LHCN-M2 (cell line): ENCODE measurements around the gene P2RX4. TPM values are rescaled to one million over a fixed set of nuclear protein-coding genes. Genes with fewer than 3 reads are reported as not detected.
"Not testable (repeated sequence)": the region's sequence is repeated elsewhere in the genome, so short reads cannot be mapped to it uniquely, and the experiment has no call there.

Experiments
- DNase-seq: peaks from one replicate; pipeline ENCODE4 v3.0.0-alpha.2; 2012; ENCODE audit warnings: low read depth
- total RNA-seq: library from RNA; depleted of rRNA; stranded (reverse); fragments of >200 nt; gene quantifications from 2 replicates; pipeline ENCODE4 v1.2.3, GENCODE V29; 2014

The P2RX4 gene
- total RNA-seq, 1 experiment from 2014 or later: 14.0 TPM

DNA sequence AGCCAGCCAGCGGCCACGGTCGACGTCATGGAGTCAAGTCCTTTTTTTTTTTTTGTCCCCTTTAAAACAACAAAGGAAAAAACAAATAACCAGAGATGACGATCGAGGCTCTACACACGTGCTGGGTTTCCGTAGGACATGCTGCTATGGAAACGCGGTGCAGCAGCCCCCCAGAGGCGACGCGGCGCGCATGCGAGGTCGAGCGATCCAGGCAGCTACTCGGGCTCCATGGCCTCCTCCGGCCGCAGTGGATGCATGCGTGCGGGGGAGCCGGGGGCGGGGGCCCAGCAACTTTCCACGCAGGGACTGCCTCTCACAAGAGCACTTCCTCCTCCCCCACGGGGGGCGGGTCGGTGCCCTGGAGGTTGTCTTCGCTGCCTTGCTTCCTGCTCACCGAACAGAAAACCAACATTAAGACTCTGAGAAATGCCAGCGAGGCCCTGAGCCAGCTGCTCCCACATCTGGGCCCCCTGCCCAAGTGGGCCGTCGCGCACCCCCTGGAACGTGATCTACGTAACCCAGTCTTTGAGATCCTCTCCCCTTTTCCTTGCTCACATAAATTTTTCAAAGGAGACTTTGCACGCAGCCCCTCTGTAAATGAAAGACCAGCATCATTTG lies 30.7 kb downstream of the P2RX4 start:
- DNase-seq: no peak

DNA sequence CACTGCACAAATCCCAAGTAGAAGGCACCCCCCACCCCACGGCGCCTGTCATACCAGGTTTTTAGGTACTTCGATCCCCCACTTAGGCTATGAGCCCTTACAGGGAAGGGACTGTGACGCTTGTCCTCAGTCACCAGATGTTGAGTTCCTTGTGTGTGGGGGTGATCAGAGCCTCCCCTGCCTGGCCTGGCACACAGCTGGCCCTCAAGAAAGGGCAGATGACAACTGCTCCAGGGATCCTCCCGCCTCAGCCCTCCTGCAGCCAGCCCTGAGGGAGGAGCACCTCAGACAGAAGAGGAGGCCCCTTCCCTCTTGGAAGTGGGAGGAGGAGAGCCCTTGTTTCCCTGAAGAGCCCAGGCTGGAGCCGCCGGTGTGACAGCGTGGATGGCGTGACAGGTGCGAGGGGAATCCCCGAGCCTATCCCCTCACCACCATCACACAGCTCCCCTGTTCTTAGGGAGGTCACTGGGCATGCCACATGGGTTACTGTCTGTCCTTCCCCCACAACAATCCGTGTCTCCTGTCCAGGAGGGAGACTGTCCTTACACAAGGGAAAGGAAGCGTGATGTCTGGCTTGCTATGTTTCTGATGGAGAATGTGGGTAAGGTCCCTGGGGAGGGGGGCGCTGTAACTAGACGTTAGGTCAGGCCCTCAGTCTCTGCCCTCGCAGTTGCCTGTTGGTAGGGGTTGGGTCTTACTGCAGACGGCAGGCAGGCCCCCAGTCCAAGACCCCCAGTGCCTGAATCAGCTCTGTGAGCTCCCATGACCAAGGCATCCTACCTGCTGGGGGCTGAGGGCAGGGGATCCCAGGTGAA lies 31.4 kb downstream of the P2RX4 start:
- no peak for DNase-seq

DNA sequence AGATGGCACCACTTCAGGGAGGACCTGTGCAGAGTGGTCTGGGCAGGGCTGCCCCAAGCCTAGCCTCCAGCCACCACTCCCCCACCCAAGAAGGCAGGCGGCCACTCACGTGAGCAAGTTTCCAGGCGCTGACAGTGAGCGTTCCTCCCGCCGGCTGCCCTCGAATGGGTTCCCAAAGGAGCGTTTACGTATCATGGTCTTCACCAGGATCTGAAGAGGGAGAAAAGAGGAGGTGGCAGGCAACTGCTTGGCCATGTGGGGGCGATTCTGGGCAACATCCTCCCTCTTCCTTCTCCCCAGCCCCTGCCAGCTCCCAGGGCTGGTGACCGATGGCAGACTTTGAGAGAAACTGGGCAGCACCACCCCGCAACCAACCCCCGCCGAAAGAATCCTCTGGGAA lies 35.1 kb downstream of the P2RX4 start:
- DNase-seq: no peak

DNA sequence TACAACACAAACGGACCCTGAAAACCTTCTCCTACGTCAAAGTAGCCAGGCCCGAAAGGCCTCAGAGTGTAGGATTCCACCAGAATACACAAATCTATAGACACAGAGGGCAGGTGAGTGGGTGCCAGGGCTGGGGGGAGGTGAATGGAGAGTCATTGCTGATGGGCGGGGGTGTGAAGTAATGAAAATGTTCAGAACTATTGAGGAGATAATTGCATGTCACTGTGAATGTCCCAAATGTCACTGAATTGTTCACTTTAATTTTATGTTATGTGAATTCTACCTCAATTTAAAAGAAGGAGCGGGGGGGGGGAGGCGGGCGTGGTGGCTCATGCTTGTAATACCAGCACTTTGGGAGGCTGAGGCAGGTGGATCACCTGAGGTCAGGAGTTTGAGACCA lies 36.0 kb downstream of the P2RX4 start:
- no peak for DNase-seq

DNA sequence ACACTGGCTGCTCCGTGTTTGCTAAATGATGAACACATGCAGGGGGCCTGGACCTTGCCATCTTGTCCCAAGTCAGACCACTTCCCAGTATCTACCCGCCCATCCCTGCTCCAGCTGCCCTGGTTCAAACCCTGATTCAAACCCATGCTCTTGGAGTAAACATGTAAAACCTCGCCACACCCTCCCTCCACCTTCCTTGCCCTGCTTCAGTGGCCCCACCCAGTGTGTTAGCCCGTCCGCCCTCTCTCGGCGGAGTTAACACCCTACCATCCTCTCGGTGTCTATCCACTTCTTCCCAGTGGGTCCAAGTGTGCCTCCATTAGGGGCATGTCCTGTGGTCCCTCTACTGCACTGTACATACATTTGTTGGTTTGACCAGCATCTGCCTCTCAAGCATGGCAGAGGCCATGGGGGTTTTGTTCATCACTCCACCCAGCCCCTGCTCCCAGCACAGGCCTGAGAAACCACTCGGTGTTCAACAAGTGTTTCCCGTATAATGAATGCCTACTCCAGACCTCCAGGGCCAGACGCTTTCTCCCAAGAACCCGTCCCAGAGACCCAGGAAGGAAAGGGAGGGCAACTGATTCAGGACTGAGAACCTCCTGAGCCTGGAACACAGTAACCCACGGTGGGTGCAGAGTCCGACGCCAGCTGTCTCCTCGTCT lies 37.1 kb downstream of the P2RX4 start:
- no peak for DNase-seq

DNA sequence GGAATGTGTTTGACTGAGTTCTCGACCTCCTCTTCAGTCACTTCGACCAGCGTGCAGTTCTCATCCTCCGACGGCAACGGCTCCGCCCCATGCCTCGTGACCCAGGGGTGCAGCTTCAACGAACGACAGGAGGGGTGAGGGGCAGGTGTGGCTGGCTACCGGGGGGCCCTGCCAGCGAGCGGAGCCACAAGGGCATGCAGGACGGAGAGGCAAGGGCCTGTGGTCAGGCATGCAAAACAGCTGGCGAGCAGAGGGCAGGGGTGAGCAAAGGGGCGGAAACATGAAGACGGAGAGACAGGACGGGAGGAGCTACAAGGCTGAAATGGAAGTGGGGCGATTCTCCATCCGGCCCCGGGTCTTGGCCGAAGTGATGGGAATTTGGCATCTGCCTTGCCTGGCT lies 38.7 kb downstream of the P2RX4 start:
- DNase-seq: no peak

DNA sequence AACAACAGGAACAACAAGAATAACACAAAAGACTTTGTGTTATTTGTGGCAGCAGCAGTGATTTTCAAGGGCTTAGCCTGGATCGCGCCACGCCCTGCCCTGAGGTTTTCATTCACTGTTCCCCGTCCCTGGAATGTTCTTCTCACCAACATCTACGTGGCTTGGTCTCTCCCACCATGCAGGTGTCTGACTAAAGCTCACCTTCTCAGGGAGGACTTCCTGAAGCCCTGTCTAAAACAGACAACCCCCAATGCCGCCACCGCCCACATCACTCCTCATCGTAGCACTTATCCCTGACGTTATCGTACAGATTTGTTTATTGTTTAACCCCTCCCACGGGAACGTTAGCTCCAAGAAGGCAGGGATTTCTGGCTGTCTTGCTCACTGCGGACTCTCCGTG lies 40.4 kb downstream of the P2RX4 start:
- DNase-seq: no peak

DNA sequence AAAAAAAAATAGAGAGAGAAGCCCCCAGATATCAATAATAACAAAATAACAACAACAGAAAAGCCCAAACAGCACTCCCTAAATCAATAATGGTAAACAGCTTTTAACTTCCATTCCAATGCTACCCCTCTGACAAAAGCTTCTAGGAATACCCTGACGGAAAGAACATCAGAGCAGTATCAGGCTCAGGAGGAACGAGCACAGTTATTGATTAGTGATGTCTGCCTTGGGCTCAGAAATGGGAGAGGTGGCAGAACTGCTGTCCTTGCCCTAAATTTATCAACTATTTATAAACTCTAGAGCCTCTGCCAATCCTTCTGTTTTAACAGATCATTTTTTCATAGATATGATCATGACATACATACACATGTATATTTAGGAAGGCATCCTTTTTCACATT lies 41.9 kb downstream of the P2RX4 start:
- no peak for DNase-seq

DNA sequence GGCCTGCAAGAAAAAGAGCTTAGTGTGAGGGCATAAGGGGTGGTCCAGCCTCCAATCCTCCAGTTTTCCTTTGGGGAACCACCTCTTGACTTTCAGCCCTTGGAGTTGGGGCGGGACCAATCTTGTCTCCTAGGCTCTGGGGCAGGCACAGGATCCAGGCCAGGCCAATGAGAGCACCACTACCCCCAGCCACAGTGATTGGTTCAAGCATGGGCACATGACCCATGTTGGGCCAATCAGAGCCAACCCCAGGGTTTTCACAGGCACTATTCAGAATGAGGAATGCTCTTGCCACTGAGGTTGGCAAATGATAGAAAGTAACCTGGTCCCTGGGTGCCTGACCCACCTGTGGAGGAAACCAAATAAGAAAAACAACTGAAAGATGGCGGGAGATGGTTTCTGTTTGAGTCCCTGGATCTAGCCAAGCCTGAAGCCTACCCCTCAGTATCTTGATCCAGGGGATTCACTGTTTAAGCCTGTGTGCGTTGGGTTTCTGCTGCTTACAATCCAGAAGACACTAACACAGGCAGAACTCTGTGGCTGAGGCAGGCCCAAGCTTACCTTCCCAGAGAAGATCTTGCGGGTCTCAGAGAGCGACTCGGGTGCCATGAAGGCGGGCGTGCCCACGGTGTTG lies 42.9 kb downstream of the P2RX4 start:
- DNase-seq: no peak

DNA sequence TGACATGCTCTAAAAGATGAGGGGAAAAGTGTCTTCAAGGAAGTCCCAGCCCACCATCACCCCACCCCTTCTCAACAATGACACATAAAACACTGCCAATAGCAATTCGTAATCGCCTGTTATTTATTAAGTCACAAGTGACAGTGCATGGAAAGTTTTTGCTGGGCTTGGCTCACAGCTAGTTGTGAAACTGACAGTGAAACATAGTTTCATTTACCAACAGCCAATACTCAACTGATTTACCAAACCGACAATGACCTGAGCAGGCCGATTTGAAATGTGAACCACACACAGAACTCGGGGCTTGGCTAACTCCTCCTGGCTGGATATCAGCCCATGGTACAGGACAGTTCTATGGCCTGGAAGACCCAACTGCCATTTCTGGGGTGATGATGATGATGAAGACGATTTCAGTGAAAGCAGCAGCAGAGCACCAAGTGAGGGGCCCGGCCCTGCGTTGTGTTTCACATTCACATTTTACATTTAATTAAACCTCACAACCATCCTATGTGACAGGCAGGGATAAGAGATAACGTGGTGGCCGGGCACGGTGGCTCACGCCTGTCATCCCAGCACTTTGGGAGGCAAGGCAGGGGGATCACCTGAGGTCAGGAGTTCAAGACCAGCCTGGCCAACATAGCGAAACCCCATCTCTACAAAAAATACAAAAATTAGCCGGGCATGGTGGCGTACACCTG lies 43.9 kb downstream of the P2RX4 start:
- no peak for DNase-seq

DNA sequence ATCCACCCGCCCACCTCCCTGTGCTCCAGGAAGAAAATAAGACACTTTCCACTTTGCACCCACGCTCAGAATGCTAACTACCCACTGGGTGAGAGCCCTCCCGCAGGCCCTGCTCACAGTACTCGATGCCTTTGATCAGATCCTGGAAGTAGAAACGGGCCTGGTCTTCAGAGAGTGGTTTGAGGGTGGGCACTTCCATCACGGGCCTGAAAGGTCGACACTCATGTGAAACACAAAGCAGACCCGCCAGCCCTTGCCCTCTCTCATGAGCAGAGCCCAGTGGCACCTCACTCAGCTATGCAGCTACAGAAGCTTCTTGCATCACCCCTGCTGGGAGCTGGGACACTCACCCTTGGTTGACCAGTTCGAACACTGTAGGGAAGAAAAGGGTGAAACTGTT lies 45.5 kb downstream of the P2RX4 start:
- no peak for DNase-seq

DNA sequence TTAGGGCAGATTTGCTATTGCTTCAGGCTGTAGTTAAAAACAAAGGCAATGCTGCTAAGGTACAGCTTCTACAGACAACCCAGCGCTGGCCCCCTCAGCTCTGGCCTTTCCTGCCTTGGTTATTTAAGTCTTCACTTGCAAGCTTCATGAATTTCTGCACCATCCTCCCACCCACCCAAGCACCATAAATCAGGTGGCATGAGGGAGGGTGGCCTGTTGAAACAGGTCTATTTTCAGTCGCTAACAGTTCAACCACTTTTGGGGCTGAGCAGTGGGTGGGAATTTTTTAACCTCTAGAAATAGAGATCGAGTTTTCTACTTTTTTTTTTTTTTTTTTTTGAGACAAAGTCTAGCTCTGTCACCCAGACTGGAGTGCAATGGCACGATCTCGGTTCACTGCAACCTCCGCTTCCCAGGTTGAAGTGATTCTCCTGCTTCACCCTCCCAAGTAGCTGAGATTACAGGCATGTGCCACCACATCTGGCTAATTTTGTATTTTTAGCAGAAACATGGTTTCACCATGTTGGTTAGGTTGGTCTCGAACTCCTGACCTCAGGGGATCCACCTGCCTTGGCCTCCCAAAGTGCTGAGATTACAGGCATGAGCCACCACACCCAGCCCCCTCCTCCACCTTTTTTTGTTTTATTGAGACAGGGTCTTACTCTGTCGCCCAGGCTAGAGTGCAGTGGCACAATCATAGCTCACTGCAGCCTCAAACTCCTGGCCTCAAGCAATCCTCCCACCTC lies 47.9 kb downstream of the P2RX4 start:
- not testable (repeated sequence) for DNase-seq

DNA sequence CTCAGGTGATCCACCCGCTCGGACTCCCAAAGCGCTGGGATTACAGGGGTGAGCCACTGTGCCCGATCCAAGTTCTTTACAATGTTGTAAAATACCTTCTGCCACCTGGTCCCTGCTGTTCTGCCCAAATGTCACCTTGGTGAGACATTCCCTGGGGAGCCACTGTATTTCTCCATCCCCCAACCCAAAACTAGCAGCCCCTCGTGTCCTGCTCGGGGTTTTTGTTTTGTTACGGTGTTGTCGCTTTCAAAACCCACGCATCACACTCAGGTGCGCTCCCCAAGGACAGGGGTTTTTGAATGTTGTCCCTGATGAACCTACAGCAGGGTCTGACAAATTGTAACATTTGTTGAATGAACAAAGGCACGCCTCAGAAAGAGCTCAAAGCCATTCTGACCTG lies 49.1 kb downstream of the P2RX4 start:
- no peak for DNase-seq

DNA sequence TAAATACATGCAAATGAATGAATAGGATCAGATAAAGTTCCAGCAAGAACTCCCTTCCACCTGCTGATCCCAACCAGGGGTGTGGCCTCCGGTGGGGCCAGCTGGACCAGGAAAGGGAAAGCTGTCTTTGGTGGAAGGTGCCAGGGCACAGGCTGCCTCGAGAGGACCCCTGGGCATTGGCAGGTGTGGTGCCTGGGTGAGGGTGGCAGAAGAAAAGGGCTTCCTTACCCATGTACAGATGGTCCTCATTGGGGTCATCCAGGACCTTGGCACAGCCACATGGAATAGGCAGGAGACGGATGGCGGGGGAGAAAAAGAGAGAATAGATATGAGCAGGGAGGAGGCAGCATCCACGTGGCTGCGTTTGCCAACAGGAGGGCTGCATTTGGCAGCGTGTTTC lies 50.2 kb downstream of the P2RX4 start:
- no peak for DNase-seq

DNA sequence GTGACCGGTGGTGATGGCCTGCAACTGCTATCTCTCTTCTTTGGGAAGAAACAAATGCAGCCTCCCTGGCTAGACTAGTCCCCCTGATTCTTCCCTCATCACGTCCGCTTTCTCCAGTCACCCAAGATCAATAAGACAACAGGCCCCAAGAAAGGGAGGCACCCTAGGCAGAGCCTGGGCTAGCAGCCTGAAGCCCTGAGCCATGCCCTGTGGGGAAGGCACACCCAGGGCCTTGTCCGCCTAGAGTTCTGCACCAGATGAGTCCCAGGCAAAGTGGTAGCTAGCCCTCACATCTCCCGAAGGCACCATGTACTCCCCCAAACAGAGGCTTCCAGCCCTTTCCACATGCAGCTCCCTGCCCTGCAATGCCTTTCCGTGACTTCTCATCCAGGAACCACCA lies 51.5 kb downstream of the P2RX4 start:
- no peak for DNase-seq

DNA sequence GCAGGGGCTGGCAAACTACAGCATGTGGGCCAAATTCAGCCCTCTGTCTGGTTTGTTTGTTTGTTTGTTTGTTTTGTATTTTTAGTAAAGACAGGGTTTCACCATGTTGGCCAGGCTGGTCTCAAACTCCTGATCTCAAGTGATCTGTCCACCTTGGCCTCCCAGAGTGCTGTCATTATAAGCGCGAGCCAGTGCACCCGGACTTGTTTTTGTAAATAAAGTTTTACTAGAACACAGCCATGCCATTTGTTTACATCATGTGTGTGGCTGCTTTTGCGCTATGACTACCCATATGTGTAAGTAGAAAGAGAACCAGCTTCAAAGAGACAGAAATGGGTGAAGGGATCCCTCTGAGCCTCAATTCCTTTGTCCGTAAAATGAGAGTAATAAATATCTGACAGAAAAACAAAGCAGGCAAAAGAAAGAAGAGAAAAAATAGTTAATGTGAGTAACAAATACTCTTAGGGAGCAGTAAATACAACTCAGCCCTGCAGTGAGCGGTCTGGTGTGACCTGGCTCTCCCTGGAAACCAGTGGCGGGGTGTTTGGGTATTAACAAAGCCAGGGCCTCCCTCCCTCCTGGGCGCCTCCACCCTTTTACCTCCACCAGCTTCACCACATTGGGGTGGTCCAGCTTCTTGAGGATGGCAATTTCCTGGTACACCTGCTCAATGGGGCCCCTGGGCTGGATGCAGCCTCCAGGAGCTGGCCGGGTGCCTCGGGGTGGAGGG lies 53.4 kb downstream of the P2RX4 start:
- DNase-seq: no peak

DNA sequence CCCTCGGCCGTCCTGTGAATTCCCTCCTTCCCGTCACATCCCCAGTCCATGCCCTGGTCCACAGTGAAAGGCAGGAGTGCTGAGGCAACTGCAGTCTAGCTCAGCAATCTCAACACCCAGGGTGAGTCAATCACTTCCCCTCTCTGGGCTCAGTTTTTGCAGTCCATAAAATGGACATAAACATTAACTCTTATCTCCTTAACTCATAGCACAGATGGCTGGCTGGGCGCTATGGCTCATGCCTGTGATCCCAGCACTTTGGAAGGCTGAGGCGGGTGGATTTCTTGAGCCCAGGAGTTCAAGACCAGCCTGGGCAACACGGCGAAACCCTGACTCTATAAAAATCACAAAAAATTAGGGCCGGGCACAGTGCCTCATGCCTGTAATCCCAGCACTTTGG lies 54.2 kb downstream of the P2RX4 start:
- no peak for DNase-seq

DNA sequence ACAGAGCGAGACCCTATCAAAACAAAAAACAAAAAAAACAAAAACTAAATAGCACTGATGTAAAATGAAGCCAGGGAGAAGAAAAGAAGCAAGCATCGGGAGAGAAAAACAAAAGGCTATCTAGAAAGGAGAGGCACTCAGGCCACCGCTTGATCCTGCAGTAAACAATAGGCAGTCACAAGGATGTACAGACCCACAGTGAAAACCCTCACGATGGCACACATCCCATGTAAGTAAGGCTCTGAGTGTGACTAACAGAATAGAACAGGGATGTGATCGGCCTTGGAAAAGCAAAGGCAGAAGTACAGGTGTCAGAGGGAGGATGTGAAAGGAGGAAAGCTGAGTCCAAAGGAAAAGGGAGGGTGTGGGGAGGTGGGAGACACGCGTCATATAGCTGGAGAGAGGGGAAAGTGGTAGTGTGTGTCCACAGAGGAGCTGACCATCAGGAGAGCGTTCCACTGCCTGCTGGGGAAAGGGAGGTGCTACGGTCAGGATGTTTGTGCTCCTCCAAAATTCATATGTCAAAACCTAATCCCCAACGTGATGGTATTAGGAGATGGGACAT lies 55.1 kb downstream of the P2RX4 start:
- DNase-seq: no peak

DNA sequence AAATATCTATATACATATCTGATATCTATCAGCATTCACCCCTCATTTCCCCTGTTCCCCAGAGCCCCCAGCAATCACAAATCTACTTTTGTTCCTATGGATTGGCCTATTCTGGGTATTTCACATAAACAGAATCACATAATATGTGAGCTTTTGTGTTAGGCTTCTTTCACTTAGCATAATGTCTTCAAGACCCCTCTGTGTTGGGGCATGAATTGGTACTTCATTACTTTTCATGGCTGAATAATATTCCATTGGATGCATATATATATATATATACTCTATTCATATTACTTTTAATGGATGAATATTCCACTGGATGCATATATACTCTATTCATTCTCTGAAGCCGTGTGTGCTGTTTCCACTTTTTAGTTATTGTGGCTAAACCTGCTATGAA lies 57.9 kb downstream of the P2RX4 start:
- DNase-seq: no peak

DNA sequence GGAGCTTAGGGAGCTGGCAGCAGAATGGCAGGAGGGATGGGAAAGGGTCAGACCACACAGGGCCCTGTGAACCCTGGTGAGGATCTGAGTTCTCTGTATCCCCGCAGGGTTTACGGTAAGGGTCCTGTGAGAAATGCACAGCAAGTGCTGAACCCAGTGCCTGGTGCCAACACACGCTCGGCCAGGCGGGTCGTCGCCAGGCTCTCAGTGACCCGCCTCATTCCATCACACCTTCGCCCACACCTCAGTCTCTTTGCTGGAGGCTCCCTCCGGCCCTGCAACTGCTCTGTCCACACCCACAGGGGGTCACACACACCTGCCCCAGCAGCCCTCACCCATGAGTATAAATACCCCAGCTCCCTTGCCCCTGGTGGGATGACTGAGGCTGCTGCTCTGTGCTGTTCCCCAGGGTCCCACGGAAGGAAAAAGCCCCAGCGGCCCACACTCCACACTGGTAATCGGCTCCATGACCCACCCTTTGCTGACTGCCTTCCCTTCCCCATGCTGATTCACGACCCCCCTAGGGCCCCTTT lies 63.5 kb downstream of the P2RX4 start:
- DNase-seq: no peak
